WTC11 (cell line): ENCODE data around the gene METTL22. TPM values are rescaled to one million over a fixed set of nuclear protein-coding genes. Genes with fewer than 3 reads are reported as not detected.

ENCODE experiments used
- ATAC-seq: fragments of 200-7000 bp; cut with Tn5 transposase; 2 replicates; pipeline ENCODE4 v1.10.0; 2021; ENCODE audit warnings: mild to moderate bottlenecking, moderate library complexity
- CTCF ChIA-PET: fragments of 300-600 bp; sonication (Branson Sonifier 250); formaldehyde crosslinking; loops from one replicate; lab custom pipeline; 2021; ENCODE audit warnings: antibody characterized with exemption; lab: Charles Lee
- POLR2A ChIA-PET: fragments of 350-600 bp; sonication (Branson Sonifier 250); formaldehyde crosslinking; loops from one replicate; lab custom pipeline; 2021; ENCODE audit warnings: antibody characterized with exemption; lab: Charles Lee
- DNase-seq: peaks from one replicate; pipeline ENCODE4 v3.0.0; 2021; ENCODE audit warnings: low spot score
- H3K27ac Mint-ChIP-seq: 2 replicates; pipeline ENCODE4 v1.8.0; 2021; ENCODE audit warnings: mixed read lengths
- H3K27me3 Mint-ChIP-seq: 2 replicates; pipeline ENCODE4 v1.8.0; 2021; ENCODE audit warnings: low read depth, mild to moderate bottlenecking, moderate library complexity, mixed read lengths
- H3K36me3 Mint-ChIP-seq: 2 replicates; pipeline ENCODE4 v1.8.0; 2021; ENCODE audit warnings: mixed read lengths
- H3K4me1 Mint-ChIP-seq: 2 replicates; pipeline ENCODE4 v1.8.0; 2022; ENCODE audit warnings: mixed read lengths
- H3K4me3 Mint-ChIP-seq: 2 replicates; pipeline ENCODE4 v1.8.0; 2021; ENCODE audit warnings: mild to moderate bottlenecking, moderate library complexity, mixed read lengths
- H3K9me3 Mint-ChIP-seq: 2 replicates; pipeline ENCODE4 v1.8.0; 2021; ENCODE audit warnings: mixed read lengths
- CREB1 ChIP-seq: sonication (generic); formaldehyde crosslinking; IDR thresholded peaks from 2 replicates; pipeline ENCODE4 v1.8.0; 2023; ENCODE audit warnings: mild to moderate bottlenecking, missing genetic modification reagents
- CREM ChIP-seq: sonication (generic); formaldehyde crosslinking; IDR thresholded peaks from 2 replicates; pipeline ENCODE4 v1.8.1; 2022; ENCODE audit warnings: mild to moderate bottlenecking, missing genetic modification reagents, moderate library complexity
- ESRRA ChIP-seq: sonication (generic); formaldehyde crosslinking; IDR thresholded peaks from 2 replicates; pipeline ENCODE4 v1.8.1; 2022; ENCODE audit warnings: mild to moderate bottlenecking, missing genetic modification reagents, borderline replicate concordance
- FOXK1 ChIP-seq: sonication (generic); formaldehyde crosslinking; IDR thresholded peaks from 2 replicates; pipeline ENCODE4 v1.8.0; 2022; ENCODE audit warnings: mild to moderate bottlenecking, moderate library complexity, missing genetic modification reagents
- HMGA2 ChIP-seq: fragments of 250-450 bp; sonication (Bioruptor Pico); IDR thresholded peaks from 2 replicates; pipeline ENCODE4 v1.4.0; 2021; ENCODE audit warnings: mild to moderate bottlenecking, moderate library complexity
- MYBL2 ChIP-seq: sonication (generic); formaldehyde crosslinking; IDR thresholded peaks from 2 replicates; pipeline ENCODE4 v1.8.1; 2023; ENCODE audit warnings: mild to moderate bottlenecking, moderate library complexity, missing genetic modification reagents
- NR1H2 ChIP-seq: sonication (generic); formaldehyde crosslinking; IDR thresholded peaks from 2 replicates; pipeline ENCODE4 v1.9.0; 2021; ENCODE audit warnings: mild to moderate bottlenecking, moderate library complexity, missing genetic modification reagents
- PRRX2 ChIP-seq: fragments of 250-450 bp; sonication (Bioruptor Pico); IDR thresholded peaks from 2 replicates; pipeline ENCODE4 v1.8.0; 2021; ENCODE audit warnings: mild to moderate bottlenecking
- TEAD1 ChIP-seq: sonication (generic); formaldehyde crosslinking; IDR thresholded peaks from 2 replicates; pipeline ENCODE4 v1.8.0; 2022; ENCODE audit warnings: mild to moderate bottlenecking, missing genetic modification reagents
- TP53 ChIP-seq: sonication (generic); formaldehyde crosslinking; IDR thresholded peaks from 2 replicates; pipeline ENCODE4 v1.8.1; 2023; ENCODE audit warnings: mild to moderate bottlenecking, missing genetic modification reagents
- ZNF121 ChIP-seq: sonication (generic); formaldehyde crosslinking; IDR thresholded peaks from 2 replicates; pipeline ENCODE4 v1.8.0; 2023; ENCODE audit warnings: missing genetic modification reagents
- ZNF138 ChIP-seq: sonication (generic); formaldehyde crosslinking; conservative IDR thresholded peaks from 2 replicates; pipeline ENCODE4 v1.8.1; 2022; ENCODE audit warnings: mild to moderate bottlenecking, moderate library complexity, missing genetic modification reagents
- total RNA-seq: library from RNA; stranded (reverse); gene quantifications from 3 replicates; pipeline ENCODE4 v1.2.3, GENCODE V29; 2021
- TF ChIP-seq, protein P1 (sequence below): fragments of 250-450 bp; sonication (Bioruptor Pico); IDR thresholded peaks from 2 replicates; pipeline ENCODE4 v1.9.0; 2021; ENCODE audit warnings: moderate library complexity, mild to moderate bottlenecking, inconsistent platforms, borderline replicate concordance
- TF ChIP-seq, protein P2 (sequence below): fragments of 250-450 bp; sonication (Bioruptor Pico); IDR thresholded peaks from 2 replicates; pipeline ENCODE4 v1.9.0; 2021; ENCODE audit warnings: mild to moderate bottlenecking, borderline replicate concordance
- TF ChIP-seq, protein P3 (sequence below): sonication (generic); formaldehyde crosslinking; IDR thresholded peaks from 2 replicates; pipeline ENCODE4 v1.8.0; 2023; ENCODE audit warnings: mild to moderate bottlenecking, missing genetic modification reagents
- TF ChIP-seq, protein P4 (sequence below): sonication (generic); formaldehyde crosslinking; IDR thresholded peaks from 2 replicates; pipeline ENCODE4 v1.8.1; 2023; ENCODE audit warnings: mild to moderate bottlenecking, missing genetic modification reagents, moderate library complexity
- TF ChIP-seq, protein P5 (sequence below): sonication (generic); formaldehyde crosslinking; IDR thresholded peaks from 2 replicates; pipeline ENCODE4 v1.8.1; 2022; ENCODE audit warnings: low read depth, missing genetic modification reagents, borderline replicate concordance
- TF ChIP-seq, protein P6 (sequence below): sonication (generic); formaldehyde crosslinking; IDR thresholded peaks from 2 replicates; pipeline ENCODE4 v1.8.1; 2022; ENCODE audit warnings: mild to moderate bottlenecking, missing genetic modification reagents, moderate library complexity, borderline replicate concordance
- TF ChIP-seq, protein P7 (sequence below): fragments of 250-450 bp; sonication (Bioruptor Pico); IDR thresholded peaks from 2 replicates; pipeline ENCODE4 v1.9.0; 2021; ENCODE audit warnings: mild to moderate bottlenecking
- TF ChIP-seq, protein P8 (sequence below): sonication (generic); formaldehyde crosslinking; IDR thresholded peaks from 2 replicates; pipeline ENCODE4 v1.8.1; 2023; ENCODE audit warnings: mild to moderate bottlenecking, missing genetic modification reagents
- TF ChIP-seq, protein P9 (sequence below): fragments of 250-450 bp; sonication (Bioruptor Pico); IDR thresholded peaks from 2 replicates; pipeline ENCODE4 v1.8.0; 2021; ENCODE audit warnings: mild to moderate bottlenecking

Gene METTL22
- total RNA-seq, 1 experiment from 2014 or later = 82.0 TPM

DNA sequence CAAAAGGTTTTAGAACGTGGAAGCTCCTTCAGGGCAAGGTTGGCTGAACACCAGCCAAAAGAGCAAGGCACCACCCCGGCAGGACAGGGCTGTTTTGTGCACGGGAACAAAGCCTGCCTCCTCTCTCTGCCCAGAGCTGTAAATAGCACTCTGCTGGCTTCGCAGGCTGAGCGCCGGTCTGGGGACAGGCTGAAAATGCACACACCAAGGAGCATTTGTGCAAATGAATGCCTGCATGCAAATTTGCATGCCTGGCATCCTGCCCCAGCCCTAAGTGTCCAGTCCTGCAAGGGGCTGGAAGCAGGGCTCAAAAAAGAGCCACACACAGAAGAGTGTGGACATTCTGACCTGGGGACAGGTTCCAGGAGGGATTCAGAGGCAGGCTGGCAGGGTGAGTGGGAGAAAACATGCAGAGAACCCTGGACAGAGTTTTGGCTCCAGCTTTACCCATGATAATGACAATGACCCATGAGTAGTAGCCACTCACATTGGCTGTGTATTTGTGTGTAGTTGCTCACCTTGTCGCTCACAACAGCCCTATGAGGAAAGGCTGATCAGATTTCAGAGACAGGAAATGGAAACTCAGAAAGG lies 64.6 kb downstream of the METTL22 start (continued):
- TF ChIP-seq ZNF138 (CRISPR knock-in tag) (no peak), ESRRA (no peak), CREM (CRISPR knock-in tag) (no peak)
- TF ChIP-seq, protein P1, sequence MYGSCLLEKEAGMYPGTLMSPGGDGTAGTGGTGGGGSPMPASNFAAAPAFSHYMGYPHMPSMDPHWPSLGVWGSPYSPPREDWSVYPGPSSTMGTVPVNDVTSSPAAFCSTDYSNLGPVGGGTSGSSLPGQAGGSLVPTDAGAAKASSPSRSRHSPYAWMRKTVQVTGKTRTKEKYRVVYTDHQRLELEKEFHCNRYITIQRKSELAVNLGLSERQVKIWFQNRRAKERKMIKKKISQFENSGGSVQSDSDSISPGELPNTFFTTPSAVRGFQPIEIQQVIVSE (CRISPR knock-in tag) = no peak
- TF ChIP-seq, protein P2, sequence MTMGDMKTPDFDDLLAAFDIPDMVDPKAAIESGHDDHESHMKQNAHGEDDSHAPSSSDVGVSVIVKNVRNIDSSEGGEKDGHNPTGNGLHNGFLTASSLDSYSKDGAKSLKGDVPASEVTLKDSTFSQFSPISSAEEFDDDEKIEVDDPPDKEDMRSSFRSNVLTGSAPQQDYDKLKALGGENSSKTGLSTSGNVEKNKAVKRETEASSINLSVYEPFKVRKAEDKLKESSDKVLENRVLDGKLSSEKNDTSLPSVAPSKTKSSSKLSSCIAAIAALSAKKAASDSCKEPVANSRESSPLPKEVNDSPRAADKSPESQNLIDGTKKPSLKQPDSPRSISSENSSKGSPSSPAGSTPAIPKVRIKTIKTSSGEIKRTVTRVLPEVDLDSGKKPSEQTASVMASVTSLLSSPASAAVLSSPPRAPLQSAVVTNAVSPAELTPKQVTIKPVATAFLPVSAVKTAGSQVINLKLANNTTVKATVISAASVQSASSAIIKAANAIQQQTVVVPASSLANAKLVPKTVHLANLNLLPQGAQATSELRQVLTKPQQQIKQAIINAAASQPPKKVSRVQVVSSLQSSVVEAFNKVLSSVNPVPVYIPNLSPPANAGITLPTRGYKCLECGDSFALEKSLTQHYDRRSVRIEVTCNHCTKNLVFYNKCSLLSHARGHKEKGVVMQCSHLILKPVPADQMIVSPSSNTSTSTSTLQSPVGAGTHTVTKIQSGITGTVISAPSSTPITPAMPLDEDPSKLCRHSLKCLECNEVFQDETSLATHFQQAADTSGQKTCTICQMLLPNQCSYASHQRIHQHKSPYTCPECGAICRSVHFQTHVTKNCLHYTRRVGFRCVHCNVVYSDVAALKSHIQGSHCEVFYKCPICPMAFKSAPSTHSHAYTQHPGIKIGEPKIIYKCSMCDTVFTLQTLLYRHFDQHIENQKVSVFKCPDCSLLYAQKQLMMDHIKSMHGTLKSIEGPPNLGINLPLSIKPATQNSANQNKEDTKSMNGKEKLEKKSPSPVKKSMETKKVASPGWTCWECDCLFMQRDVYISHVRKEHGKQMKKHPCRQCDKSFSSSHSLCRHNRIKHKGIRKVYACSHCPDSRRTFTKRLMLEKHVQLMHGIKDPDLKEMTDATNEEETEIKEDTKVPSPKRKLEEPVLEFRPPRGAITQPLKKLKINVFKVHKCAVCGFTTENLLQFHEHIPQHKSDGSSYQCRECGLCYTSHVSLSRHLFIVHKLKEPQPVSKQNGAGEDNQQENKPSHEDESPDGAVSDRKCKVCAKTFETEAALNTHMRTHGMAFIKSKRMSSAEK (CRISPR knock-in tag) = no peak
- TF ChIP-seq, protein P3, sequence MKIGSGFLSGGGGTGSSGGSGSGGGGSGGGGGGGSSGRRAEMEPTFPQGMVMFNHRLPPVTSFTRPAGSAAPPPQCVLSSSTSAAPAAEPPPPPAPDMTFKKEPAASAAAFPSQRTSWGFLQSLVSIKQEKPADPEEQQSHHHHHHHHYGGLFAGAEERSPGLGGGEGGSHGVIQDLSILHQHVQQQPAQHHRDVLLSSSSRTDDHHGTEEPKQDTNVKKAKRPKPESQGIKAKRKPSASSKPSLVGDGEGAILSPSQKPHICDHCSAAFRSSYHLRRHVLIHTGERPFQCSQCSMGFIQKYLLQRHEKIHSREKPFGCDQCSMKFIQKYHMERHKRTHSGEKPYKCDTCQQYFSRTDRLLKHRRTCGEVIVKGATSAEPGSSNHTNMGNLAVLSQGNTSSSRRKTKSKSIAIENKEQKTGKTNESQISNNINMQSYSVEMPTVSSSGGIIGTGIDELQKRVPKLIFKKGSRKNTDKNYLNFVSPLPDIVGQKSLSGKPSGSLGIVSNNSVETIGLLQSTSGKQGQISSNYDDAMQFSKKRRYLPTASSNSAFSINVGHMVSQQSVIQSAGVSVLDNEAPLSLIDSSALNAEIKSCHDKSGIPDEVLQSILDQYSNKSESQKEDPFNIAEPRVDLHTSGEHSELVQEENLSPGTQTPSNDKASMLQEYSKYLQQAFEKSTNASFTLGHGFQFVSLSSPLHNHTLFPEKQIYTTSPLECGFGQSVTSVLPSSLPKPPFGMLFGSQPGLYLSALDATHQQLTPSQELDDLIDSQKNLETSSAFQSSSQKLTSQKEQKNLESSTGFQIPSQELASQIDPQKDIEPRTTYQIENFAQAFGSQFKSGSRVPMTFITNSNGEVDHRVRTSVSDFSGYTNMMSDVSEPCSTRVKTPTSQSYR (CRISPR knock-in tag) = no peak
- TF ChIP-seq, all 79 proteins: peak for 0

DNA sequence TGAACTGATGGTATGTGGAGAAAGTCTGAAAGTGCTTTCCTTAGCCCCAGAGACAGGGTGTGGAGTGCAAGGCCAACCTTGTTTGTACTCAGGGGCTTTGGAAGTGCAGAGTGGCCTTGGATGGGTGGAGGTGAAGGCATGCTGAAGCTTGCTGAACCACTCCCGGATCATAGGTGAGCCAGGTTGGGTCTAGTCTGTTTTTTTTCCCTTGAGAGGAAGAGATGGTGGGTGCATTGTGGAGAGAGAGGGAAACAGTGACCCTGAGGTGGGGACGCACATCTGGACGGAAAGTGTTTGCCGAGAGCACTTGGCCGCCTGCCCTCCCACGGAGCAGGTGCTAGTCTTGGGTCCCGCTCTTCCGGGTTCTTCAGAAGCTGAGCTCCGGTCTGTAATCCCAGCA lies 65.4 kb downstream of the METTL22 start:
- peaks cover 18% of the 10 kb centered on the region for H3K4me1 Mint-ChIP-seq
- CTCF ChIA-PET = interaction anchor here (0.6 to 1.4 kb wide), 3 partner anchors 19 to 120 kb away, joined by 3 to 5 read pairs (median 4); no protein-coding TSS in a partner anchor
- H3K27ac Mint-ChIP-seq = 0 out of 2 replicates have a peak overlapping the region, but pooled peaks have one; percentile 21
- POLR2A ChIA-PET = no interaction called here
- DNase-seq (no peak), ATAC-seq (no peak)
- no peaks in the 10 kb centered on the region; the same call in 1 of the 2 replicates for H3K27me3 Mint-ChIP-seq
- H3K36me3 Mint-ChIP-seq = peaks cover 8% of the 10 kb centered on the region
- H3K4me3 Mint-ChIP-seq = no peak overlapping the region
- H3K9me3 Mint-ChIP-seq = peaks cover 16% of the 10 kb centered on the region
- TF ChIP-seq, protein P4, sequence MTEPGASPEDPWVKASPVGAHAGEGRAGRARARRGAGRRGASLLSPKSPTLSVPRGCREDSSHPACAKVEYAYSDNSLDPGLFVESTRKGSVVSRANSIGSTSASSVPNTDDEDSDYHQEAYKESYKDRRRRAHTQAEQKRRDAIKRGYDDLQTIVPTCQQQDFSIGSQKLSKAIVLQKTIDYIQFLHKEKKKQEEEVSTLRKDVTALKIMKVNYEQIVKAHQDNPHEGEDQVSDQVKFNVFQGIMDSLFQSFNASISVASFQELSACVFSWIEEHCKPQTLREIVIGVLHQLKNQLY (CRISPR knock-in tag) = no peak
- TF ChIP-seq, protein P5, sequence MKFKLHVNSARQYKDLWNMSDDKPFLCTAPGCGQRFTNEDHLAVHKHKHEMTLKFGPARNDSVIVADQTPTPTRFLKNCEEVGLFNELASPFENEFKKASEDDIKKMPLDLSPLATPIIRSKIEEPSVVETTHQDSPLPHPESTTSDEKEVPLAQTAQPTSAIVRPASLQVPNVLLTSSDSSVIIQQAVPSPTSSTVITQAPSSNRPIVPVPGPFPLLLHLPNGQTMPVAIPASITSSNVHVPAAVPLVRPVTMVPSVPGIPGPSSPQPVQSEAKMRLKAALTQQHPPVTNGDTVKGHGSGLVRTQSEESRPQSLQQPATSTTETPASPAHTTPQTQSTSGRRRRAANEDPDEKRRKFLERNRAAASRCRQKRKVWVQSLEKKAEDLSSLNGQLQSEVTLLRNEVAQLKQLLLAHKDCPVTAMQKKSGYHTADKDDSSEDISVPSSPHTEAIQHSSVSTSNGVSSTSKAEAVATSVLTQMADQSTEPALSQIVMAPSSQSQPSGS (CRISPR knock-in tag) = no peak
- TF ChIP-seq TEAD1 (CRISPR knock-in tag) (no peak), NR1H2 (CRISPR knock-in tag) (no peak), TP53 (CRISPR knock-in tag) (no peak), PRRX2 (CRISPR knock-in tag) (no peak), HMGA2 (CRISPR knock-in tag) (no peak), ZNF121 (CRISPR knock-in tag) (no peak), FOXK1 (CRISPR knock-in tag) (no peak), MYBL2 (CRISPR knock-in tag) (no peak), CREB1 (no peak)
- TF ChIP-seq, protein P6, sequence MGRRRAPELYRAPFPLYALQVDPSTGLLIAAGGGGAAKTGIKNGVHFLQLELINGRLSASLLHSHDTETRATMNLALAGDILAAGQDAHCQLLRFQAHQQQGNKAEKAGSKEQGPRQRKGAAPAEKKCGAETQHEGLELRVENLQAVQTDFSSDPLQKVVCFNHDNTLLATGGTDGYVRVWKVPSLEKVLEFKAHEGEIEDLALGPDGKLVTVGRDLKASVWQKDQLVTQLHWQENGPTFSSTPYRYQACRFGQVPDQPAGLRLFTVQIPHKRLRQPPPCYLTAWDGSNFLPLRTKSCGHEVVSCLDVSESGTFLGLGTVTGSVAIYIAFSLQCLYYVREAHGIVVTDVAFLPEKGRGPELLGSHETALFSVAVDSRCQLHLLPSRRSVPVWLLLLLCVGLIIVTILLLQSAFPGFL = no peak
- TF ChIP-seq, protein P7, sequence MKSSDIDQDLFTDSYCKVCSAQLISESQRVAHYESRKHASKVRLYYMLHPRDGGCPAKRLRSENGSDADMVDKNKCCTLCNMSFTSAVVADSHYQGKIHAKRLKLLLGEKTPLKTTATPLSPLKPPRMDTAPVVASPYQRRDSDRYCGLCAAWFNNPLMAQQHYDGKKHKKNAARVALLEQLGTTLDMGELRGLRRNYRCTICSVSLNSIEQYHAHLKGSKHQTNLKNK (CRISPR knock-in tag) = no peak
- TF ChIP-seq, protein P8, sequence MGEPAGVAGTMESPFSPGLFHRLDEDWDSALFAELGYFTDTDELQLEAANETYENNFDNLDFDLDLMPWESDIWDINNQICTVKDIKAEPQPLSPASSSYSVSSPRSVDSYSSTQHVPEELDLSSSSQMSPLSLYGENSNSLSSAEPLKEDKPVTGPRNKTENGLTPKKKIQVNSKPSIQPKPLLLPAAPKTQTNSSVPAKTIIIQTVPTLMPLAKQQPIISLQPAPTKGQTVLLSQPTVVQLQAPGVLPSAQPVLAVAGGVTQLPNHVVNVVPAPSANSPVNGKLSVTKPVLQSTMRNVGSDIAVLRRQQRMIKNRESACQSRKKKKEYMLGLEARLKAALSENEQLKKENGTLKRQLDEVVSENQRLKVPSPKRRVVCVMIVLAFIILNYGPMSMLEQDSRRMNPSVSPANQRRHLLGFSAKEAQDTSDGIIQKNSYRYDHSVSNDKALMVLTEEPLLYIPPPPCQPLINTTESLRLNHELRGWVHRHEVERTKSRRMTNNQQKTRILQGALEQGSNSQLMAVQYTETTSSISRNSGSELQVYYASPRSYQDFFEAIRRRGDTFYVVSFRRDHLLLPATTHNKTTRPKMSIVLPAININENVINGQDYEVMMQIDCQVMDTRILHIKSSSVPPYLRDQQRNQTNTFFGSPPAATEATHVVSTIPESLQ (CRISPR knock-in tag) = no peak
- TF ChIP-seq, protein P9, sequence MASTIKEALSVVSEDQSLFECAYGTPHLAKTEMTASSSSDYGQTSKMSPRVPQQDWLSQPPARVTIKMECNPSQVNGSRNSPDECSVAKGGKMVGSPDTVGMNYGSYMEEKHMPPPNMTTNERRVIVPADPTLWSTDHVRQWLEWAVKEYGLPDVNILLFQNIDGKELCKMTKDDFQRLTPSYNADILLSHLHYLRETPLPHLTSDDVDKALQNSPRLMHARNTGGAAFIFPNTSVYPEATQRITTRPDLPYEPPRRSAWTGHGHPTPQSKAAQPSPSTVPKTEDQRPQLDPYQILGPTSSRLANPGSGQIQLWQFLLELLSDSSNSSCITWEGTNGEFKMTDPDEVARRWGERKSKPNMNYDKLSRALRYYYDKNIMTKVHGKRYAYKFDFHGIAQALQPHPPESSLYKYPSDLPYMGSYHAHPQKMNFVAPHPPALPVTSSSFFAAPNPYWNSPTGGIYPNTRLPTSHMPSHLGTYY = no peak
